Measurements from ENCODE around the gene RAB3A. TPM values are rescaled to one million over a fixed set of nuclear protein-coding genes. Genes with fewer than 3 reads are reported as not detected.

Gene RAB3A
- total and polyA plus RNA-seq, 9 of the 15 experiments (the other 6 are each of a cell fraction or from before 2014, with no cell fraction given): 0.17 to 5.1 (median 0.90) TPM; not detected in 1

DNA sequence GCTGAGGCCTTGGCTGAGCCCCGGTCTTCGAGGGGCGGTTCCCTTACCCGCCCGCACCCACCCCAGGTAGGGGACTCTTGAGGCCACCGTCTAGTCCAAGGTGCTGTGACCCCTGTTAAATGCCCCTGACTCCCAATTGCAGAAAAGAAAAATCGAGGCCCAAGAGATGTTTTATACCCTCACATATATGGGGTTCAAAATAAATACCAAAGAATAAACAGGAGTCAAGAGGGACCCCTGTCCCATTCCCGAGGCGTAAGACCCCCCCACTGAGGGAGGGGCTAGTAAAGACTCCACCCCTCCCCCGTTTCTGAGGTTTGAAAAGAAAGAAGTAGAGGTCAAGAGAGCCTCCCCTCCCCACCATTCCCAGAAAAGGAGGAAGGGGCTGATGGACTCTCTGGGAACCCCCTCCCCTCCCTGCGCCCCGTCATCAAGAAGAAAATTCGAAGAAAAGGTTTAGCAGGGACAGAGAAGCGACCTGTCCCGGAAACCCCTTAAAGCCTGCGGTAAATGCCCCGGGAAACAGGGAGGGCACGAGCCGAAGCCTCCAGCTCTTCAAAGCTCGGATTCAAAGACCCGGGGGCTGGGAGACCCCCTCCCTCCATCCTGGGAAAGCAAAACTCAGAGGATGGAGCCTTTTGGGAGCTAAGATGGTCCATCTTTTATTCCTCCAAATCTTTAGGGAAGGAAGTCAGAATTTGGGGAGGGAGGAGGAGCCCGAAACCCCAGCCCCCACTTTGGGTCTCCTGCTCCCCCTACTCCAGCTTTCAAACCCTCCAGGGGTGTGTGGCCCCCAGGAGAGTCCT, 755 bp upstream of the RAB3A start (continued):
- TF ChIP-seq CTCFL (IDR thresholded peaks at IDR 0.05; ENCODE audit: borderline replicate concordance, insufficient read depth, low read depth, low read length, poor library complexity, severe bottlenecking): no peak
- peak; percentile 14; the same call in 1 of the 2 replicates for TF ChIP-seq GABPB1 (CRISPR knock-in tag; IDR thresholded peaks at IDR 0.05)
- TF ChIP-seq HDAC8 (tag; IDR thresholded peaks at IDR 0.05): no peak
- TF ChIP-seq TEAD4 (IDR thresholded peaks at IDR 0.05; ENCODE audit: low read length): no peak
- no peak for TF ChIP-seq TEAD4 (CRISPR knock-in tag; IDR thresholded peaks at IDR 0.05; ENCODE audit: borderline replicate concordance)
- TF ChIP-seq ZNF644 (tag; IDR thresholded peaks at IDR 0.05; ENCODE audit: low read depth): no peak
- TF ChIP-seq SREBF1 (IDR thresholded peaks at IDR 0.05; ENCODE audit: borderline replicate concordance, low read depth, low read length): no peak
- no peak for TF ChIP-seq ZNF512 (tag; IDR thresholded peaks at IDR 0.05)
- TF ChIP-seq SRSF1 (IDR thresholded peaks at IDR 0.05; ENCODE audit: low read depth, low read length): no peak
- no peak for TF ChIP-seq POLR2G (IDR thresholded peaks at IDR 0.05; ENCODE audit: low read depth, low read length)
- no peak for TF ChIP-seq NCOR1 (IDR thresholded peaks at IDR 0.05)
- no peak for TF ChIP-seq SIX5 (IDR thresholded peaks at IDR 0.05; ENCODE audit: borderline replicate concordance in 1 of 2, insufficient read depth in 1 of 2, low read depth in 1 of 2, low read length in 2 of 2)
- TF ChIP-seq ETV5 (CRISPR knock-in tag; IDR thresholded peaks at IDR 0.05; ENCODE audit: low read depth): no peak
- TF ChIP-seq JUNB (CRISPR knock-in tag; conservative IDR thresholded peaks at IDR 0.05): no peak
- TF ChIP-seq RFX5 (IDR thresholded peaks at IDR 0.05; ENCODE audit: low read depth, low read length): no peak
- TF ChIP-seq GTF2F1 (IDR thresholded peaks at IDR 0.05; ENCODE audit: low read depth, low read length): no peak
- no peak for TF ChIP-seq JUN (IDR thresholded peaks at IDR 0.05; ENCODE audit: borderline replicate concordance, low read depth, low read length)
- TF ChIP-seq JUN (CRISPR knock-in tag; IDR thresholded peaks at IDR 0.05; ENCODE audit: borderline replicate concordance): no peak
- no peak for TF ChIP-seq RBM15 (IDR thresholded peaks at IDR 0.05; ENCODE audit: insufficient read depth, low read length)
- TF ChIP-seq, protein P1, sequence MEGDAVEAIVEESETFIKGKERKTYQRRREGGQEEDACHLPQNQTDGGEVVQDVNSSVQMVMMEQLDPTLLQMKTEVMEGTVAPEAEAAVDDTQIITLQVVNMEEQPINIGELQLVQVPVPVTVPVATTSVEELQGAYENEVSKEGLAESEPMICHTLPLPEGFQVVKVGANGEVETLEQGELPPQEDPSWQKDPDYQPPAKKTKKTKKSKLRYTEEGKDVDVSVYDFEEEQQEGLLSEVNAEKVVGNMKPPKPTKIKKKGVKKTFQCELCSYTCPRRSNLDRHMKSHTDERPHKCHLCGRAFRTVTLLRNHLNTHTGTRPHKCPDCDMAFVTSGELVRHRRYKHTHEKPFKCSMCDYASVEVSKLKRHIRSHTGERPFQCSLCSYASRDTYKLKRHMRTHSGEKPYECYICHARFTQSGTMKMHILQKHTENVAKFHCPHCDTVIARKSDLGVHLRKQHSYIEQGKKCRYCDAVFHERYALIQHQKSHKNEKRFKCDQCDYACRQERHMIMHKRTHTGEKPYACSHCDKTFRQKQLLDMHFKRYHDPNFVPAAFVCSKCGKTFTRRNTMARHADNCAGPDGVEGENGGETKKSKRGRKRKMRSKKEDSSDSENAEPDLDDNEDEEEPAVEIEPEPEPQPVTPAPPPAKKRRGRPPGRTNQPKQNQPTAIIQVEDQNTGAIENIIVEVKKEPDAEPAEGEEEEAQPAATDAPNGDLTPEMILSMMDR (IDR thresholded peaks at IDR 0.05 in 2 of 3, conservative IDR thresholded peaks at IDR 0.05 in 1 of 3; ENCODE audit: insufficient read depth in 2 of 3, low read depth in 1 of 3, low read length in 3 of 3): no peak
- TF ChIP-seq CCAR2 (IDR thresholded peaks at IDR 0.05; ENCODE audit: low read depth, low read length): no peak
